Measurements from ENCODE around the gene FFAR1.
"Not testable (repeated sequence)": the region's sequence is repeated elsewhere in the genome, so short reads cannot be mapped to it uniquely, and the experiment has no call there.

The FFAR1 gene

DNA sequence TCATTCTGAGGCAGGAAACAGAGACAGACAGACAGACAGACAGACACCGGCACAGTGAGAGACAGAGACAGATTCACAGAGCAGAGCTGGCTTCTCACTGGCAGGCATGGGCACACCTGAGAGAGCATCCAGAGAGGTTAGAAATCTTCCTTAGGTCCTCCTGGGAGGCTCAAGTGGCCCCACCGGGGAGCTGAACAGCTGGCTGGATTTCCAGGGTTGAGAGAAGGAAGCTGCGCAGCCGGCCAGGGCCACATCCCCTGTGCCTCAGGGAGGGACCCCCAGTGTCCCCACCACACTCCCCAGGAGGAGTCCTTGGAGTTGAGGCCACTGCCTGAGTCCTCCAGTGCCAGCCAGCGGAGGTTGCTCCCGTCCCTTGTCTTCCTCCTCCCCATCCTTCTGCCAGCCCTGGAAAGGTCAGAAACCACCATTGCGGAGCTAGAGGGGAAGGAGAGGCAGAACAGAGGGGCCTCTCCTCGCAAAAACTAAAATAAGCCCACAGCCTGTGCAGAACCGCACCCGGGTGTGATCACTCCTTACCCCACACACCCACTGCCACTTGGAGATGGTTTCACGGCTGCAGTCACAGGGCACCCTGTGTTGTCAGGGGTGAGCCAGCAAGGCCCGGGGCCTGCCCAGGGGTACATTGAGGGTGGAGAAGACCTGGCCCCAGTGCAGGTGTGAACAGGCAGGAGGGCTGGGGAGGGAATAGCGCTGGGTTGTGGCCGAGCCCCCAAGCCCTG is 14.7 kb downstream of the FFAR1 start:
- no peak for DNase-seq (ENCODE audit: low spot score)

DNA sequence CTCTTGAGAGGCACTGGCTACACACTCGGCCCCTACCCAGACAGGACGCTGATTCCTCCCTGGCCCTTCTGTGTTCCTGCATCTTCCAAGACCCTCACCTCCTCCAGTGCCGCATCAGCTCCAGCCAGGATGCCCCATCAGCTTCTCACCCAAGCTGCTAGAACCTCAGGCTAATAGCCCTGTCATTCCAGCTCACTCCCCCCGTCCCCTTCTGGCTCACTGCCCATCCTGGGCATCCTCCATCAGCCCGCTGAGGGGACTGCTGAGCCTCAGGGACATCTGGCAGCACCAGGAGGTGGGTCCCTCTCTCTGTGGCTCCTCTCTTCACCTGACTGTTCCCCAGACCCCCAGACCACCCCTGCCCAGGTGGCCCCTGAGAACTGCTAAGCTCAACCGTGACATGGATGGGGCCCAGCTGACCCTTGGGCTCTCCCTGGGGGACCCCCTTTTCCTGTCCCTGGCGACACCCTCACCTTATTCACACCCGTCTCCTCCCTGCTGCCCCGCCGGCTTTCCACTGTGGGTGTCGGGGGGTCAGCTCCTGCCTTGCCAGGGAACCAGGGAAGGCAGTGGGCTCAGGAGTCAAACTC is 15.4 kb downstream of the FFAR1 start:
- no peak for DNase-seq (ENCODE audit: low spot score)

DNA sequence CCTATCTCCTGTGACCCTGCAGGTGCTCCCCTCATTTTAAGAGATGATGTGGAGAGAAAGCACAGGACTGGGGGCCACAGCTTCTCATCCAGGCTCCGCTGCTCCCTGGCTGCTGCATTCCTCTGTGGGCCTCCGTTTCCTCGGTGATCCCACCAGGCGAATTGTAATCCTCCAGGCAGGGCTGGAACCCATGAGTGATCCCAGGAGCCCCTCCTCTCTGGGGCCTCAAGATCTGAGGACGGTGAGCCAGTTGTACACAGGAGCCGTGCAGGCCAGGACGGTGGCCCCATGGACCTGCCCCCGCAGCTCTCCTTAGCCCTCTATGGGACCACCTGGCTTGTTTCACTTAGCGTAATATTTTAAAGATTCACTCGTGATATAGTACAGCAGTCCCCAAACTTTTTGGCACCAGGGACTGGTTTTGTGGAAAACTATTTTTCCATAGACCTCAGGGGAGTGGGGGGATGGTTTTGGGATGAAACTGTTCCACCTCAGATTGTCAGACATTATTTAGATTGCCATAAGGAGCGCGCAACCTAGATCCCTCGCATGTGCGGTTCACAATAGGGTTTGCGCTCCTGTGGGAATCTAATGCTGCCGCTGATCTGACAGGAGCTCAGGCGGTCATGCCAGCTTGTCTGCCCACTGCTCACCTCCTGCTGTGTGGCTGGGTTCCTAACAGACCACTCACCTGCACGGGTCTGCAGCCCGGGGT is 16.2 kb downstream of the FFAR1 start:
- no peak for DNase-seq (ENCODE audit: low spot score)

DNA sequence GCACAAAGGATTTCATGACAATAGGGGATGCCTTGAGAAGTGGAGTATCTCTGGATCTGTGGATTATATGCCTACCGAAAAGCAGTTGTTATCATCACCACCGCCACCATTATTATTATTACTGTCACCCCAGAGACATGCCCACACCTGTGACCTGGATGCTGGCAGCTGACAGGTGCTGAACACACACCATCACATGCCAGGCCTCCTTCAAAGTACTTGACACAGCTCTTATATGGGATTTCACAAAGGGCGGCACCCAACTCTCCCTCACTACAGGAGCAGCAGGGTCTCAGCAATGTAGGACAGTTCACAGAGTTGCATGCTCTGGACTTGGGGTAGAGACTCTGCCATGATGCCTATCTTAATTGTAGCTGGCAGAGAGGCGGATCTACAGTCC is 17.6 kb downstream of the FFAR1 start:
- no peak for DNase-seq (ENCODE audit: low spot score)

DNA sequence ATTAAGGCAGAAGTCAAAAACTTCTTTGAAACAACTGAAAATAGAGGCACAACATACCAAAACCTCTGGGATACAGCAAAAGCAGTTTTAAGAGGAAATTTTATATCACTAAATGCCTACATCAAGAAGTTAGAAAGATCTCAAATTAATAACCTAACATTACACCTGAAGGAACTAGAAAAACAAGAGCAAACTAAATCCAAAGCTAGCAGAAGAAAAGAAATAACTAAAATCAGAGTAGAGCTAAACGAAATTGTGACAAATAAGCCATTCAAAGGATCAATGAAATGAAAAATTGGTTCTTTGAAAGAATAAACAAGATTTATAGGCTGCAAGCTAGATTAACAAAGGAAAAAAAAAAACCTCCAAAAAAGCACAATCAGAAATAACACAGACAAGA is 20.7 kb downstream of the FFAR1 start:
- no peak for DNase-seq (ENCODE audit: low spot score)

DNA sequence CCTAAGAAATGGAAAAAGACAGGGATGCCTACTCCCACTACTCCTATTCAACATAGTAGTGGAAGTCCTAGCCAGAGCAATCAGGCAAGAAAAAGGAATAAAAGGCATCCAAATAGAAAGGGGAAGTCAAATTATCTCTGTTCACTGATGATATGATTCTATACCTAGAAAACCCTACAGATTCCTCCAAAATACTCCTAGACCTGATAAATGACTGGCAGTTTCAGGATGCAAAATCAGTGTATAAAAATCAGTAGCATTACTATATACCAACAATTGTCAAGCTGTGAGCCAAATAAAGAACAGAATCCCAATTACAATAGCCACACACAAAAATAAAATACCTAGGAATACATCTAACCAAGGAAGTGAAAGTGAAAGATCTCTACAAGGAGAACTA is 21.8 kb downstream of the FFAR1 start:
- no peak for DNase-seq (ENCODE audit: low spot score)

DNA sequence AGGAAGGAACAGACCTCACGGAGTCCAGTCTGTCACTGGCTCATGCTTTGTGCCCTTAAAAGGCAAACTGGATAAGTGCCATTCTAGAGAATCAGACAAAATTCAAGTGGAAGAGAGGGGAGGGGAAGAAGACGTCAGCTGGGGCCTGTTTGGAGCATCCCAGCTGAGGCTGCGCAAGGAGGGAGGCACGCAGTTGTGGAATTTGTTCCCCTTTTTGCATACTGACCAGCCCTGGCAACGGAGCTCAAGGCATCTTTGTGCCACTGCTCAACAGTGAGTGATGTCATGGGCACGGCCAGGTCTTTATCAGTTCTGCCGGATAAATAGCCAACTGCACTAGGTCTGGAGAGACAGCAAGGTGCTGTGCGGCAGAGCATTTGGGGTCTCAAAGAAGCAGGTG is 23.0 kb downstream of the FFAR1 start, which contains the start of gene GPR42:
GPR42 (plus strand) TSS at position 347 of the 400 bp plus-strand sequence. CDS start 292 bp downstream, outside the sequence.
- no peak for DNase-seq (ENCODE audit: low spot score)

DNA sequence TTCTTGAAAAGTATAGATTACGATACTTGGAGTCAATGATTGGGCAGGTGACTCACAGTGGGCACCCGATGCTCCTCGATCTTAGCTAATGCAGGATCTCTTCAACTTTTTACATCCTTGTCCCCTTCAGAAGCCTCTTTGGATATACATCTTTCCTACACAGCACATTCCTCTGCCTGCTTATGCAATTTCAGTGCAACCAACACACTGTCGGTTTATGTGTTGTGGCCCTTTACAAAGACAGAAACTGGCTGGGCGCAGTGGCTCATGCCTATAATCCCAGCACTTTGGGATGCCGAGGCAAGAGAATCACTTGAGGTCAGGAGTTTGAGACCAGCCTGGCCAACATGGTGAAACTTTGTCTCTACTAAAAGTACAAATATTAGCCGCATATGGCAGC is 25.8 kb downstream of the FFAR1 start:
- no peak for DNase-seq (ENCODE audit: low spot score)

DNA sequence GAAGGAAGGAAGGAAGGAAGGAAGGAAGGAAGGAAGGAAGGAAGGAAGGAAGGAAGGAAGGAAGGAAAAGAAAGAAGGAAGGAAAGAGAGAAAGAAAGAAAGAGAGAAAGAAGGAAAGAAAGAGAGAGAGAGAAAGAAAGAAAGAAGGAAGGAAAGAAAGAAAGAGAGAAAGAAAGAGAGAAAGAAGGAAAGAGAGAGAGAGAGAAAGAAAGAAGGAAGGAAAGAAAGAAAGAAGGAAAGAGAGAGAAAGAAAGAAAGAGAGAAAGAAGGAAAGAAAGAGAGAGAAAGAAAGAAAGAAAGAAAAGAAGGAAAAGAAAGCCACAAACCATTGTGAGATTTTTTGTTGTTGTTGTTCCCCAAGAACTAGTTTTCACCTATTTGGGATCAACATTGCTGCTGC is 26.3 kb downstream of the FFAR1 start:
- not testable (repeated sequence) for DNase-seq (ENCODE audit: low spot score)

DNA sequence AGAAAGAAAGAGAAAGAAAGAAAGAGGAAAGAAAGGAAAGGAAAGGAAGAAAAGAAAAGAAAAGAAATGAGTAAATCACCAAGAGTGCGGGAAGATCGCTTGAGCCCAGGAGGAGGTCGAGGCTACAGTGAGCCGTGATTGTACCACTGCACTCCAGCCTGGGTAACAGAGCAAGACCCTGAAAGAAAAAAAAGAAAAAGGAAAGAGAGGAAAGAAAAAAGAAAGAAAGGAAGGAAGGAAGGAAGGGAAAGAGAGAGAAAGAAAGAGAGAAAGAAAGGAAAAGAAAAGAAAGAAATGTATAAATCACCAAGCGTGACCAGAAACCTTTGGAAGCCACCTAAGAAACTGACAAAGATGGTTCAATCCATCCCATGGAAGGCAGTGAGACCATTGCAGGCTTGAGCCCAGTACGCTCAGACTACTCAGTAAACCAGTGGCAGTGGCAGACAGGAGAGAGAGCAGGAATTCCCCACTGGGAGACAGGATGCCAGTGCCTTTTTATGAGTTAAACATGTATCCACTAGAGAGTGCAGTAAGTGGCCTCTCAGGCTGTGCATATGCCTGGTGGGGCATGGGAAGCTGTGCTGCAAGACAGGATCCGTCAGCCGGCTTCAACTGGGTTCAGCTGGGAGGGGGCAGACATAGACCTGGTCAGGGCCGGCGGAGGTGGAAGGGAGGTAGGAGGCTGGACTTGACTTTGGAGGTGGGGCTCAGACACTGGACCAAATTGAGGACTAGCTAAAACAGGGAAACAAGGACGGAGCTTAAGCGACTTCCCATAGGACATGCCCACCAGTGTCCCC is 28.0 kb downstream of the FFAR1 start:
- no peak for DNase-seq (ENCODE audit: low spot score)

DNA sequence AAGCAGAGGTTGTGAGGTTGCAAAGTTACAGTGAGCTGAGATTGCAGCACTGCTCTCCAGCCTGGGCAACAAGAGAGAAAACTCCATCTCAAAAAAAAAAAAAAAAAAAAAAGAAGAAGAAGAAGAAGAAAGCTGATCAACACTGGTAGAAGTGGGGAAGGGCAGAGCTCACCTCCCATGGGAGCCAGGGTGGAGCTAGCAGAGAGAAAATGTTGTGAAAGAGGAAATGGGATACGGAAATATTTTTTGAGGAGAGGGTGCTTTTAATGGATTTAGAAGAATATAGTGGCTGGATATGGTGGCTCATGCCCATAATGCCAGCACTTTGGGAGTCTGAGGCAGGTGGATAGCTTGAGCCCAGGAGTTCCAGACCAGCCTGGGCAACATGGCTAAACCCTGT is 30.0 kb downstream of the FFAR1 start:
- no peak for DNase-seq (ENCODE audit: low spot score)

DNA sequence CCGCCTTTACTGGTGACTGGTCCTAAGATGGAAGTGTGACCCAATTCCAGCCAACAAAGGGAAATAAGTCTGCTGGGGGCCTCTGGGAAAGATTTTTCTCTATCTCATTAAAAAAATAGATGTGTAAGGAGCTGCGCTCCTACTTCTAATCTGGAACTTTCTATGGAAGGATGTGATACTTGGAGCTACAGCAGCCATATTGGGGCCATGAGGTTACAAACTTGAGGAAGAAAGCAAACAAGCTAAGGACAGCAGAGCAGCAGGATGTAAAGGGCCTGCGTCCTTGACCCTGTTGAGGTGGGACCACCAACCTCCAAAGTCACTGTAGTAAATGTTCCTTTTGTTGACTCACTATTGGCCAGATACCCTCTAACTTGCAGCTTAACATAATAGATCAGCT is 30.7 kb downstream of the FFAR1 start:
- DNase-seq (ENCODE audit: low spot score) = no peak

DNA sequence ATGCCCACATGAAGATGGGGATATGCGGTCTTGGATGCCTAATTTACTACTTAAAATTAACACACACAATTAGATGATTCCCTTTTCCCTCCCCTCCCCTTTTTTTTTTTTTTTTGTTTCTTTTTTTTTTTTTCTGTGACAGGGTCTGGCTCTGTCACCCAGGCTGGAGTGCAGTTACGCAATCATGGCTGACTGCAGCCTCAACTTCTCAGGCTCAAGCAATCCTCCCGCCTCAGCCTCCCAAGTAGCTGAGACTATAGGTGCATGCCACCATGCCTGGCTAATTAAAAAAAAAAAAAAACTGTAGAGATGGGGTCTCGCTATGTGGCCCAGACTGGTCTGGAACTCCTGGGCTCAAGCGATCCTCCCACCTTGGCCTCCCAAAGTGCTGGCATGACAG is 31.8 kb downstream of the FFAR1 start:
- DNase-seq (ENCODE audit: low spot score) = not testable (repeated sequence)

DNA sequence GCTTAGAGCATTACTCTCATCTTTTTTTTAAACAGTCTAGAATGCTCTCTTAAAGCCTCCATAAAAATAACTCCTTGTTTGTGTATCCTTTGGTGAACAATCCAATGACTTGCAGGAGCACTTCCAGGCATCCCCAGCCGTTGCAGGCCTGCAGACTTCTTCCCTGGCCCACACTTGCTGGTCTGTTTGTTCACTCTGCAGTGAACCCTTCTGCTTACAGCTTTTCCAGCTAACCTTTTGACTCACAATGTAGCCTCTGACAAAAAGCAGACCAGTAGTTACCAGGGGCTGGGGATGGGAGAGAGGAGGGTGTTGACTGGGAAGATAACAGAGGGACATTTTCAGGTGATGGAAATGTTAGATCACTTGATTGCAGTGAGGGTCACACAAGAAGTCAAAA is 32.3 kb downstream of the FFAR1 start:
- no peak for DNase-seq (ENCODE audit: low spot score)

DNA sequence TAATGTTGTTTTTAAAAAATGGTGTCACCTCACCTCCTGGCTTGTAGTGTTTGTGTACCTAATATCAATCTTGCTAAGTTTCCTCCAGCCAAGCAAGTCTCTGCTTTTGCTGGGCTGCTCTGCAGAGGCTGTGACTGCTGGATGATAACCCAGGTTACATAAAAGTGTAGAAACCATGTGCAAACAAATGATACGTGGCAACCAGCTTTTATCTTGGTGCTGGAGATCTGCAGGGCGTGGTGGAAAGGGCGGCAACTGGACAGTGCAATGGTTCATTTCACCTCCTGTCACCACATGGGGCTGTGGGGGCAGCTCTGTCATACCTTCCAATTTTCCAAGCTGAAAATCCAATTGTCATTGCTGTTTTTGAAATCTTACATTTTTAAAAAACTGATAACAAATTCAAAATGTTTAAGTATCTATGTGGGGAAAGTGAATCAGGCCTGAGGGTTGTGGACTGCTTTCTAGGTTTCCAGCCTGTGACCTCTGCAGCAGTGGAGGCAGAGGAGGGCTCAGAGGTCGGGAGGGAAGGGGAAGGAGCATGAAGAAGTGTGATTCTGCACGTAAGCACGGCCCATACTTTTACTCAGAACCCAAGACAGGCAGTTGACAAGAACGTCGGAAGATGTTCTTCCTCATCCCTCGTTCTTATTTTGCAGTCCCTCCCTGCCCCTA is 32.9 kb downstream of the FFAR1 start:
- no peak for DNase-seq (ENCODE audit: low spot score)

DNA sequence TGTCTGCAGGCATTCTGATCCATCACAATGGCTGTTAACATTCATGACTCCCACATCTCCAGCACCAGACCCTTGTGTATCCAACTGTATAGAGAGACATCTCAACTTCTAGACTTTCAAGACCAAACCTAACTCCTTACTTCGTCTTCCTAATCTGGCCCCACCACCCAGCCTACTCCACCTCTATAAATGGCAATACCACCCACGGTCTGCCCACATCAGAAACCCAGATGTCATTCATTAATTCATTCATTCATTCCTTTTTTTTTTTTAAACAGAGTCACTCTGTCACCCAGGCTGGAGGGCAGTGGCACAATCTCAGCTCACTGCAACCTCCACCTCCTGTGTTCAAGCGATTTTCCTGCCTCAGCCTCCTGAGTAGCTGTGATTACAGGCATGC is 33.6 kb downstream of the FFAR1 start:
- DNase-seq (ENCODE audit: low spot score) = no peak

DNA sequence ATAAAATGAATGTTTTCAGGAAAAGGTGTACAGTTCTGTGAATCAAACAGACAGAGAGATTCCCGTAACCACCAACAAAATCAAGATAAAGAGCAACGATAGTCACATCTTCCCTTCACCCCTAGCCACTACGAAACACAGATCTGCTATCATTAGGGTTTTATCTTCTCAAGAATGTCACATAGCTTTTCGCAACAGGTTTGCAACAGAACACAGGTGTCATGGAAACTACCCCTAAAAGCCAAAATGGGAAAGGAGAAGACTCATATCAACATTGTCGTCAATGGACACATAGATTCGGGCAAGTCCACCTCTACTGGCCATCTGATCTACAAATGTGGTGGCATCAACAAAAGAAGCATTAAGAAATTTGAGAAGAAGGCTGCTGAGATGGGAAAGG is 34.2 kb downstream of the FFAR1 start:
- no peak for DNase-seq (ENCODE audit: low spot score)

DNA sequence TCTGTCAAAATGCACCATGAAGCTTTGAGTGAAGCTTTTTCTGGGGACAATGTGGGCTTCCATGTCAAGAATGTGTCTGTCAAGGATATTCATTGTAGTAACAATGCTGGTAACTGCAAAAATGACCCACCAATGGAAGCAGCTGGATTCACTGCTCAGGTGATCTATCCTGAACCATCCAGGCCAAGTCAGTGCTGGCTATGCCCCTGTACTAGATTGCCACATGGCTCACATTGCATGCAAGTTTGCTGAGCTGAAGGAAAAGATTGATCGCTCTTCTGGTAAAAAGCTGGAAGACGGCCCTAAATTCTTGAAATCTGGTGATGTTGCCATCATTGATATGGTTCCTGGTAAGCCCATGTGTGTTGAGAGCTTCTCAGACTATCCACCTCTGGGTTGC is 35.8 kb downstream of the FFAR1 start:
- no peak for DNase-seq (ENCODE audit: low spot score)

DNA sequence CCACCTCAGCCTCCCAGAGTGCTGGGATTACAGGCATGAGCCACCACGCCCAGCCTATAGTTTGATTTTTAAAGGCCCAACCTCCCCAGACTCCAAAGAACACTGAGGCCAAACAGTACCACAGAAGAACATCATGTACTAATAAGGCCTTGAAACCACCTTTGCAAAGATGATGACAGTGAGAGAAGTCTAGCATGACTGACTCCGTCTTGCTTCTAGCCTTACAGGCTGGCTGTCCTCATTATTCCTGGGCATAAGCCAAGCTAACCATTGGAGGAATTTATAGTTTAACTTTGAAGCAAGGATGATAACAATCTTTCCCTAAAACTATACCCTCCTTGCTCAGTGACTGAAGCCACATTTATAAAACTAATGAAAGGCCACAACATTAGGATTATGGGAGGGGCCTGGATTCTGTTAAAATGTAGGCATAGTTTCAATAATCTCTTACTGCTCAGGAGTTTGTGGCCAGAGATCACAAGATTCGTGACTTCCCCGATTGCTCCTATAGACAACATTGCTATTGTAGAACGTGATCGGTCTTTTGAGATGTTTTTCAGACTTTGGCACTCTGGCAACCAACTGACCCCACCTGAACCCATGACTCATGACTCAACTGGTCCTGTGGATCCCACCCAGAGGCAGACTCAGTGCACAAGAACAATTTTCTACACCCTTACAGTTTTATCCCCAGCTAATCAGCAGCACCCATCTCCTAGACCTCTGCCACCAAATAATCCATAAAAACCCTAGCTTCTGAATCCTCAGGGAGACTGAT is 40.8 kb downstream of the FFAR1 start:
- DNase-seq (ENCODE audit: low spot score) = no peak

DNA sequence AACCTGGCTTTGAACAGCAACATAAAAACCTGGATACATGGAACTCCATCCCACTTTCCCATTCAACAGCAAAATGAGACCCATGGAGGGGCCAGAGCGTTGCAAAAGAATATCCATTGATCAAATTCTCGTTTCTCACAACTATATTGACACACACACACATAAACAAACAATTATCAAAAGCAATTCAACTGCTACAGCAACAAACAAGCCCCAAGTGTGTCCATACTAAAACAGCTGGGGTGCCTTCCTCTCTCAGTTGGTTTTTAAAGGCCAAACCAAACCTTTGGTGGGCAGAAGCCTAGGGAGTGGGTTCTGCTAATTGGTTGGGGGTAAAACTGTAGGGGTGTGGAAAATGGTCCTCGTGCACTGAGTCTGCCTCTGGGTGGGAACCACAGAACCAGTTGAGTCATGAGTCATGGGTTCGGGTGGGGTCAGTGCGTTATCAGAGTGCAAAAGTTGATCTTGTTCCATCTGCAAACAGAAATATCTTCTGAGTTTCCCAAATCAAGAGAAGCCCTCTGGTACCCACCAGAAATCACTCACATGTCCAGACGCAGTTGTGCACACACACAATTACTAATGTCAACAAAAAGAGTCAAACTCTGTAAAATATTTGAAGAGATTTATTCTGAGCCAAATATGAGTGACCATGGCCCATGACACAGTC is 41.6 kb downstream of the FFAR1 start:
- no peak for DNase-seq (ENCODE audit: low spot score)

Measured in kidney capillary endothelial cell (primary cell).